Gastroesophageal sphincter (tissue), 3 donors: ENCODE measurements around the gene LDHAL6B.

Experiments used
- EP300 ChIP-seq: sonication (generic); formaldehyde crosslinking; IDR thresholded peaks from one replicate; pipeline ENCODE4 v1.6.1; 2017; ENCODE audit warnings: antibody characterized with exemption, mild to moderate bottlenecking
- POLR2A ChIP-seq, 2 donors: fragments of 450-650 bp; IDR thresholded peaks; one replicate each; pipeline ENCODE4 v1.6.1; 2017; ENCODE audit warnings: antibody characterized with exemption in 2 of 2, mild to moderate bottlenecking in 2 of 2, moderate library complexity in 1 of 2
- TF ChIP-seq, protein P1 (sequence below), 4 experiments: fragments of 200-600 bp in 2 of 4; fragments of 450-650 bp in 2 of 4; sonication (generic) in 1 of 4; IDR thresholded peaks; one replicate each; pipeline ENCODE4 v1.5.1; 2017 to 2019; ENCODE audit warnings: antibody characterized with exemption in 4 of 4, mild to moderate bottlenecking in 2 of 4, moderate library complexity in 2 of 4

DNA sequence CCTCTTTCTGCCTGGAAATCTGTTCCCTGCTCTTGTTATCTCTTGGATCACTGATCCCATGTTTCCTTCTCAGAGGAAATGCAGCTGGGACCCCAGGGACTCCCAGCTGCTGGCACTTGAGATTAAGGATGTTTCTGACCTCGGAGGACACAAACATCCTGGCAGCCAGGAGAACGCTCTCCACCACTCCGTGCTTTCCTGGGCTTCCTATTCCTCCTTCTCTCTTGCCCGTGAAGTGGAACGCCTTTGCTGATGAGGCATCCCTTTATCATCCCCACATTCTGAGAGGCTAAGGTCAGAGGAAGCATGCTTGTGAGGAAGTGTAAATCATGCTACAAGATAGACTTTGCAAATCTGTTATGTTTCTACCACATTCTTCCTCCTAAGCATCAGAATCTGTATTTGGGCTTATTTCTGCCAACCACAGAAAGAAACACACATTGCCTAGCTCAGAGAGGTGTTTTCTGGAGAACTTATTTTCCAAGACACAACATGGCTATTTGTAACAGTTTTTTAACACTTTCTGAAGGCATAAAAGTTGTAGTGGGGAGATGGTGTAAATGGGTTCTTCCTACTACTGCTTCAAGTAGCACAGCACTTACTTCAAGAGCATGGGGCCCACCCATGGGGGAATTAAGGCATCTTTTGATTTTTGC, 25.6 kb upstream of the LDHAL6B start:
- TF ChIP-seq, protein P1, sequence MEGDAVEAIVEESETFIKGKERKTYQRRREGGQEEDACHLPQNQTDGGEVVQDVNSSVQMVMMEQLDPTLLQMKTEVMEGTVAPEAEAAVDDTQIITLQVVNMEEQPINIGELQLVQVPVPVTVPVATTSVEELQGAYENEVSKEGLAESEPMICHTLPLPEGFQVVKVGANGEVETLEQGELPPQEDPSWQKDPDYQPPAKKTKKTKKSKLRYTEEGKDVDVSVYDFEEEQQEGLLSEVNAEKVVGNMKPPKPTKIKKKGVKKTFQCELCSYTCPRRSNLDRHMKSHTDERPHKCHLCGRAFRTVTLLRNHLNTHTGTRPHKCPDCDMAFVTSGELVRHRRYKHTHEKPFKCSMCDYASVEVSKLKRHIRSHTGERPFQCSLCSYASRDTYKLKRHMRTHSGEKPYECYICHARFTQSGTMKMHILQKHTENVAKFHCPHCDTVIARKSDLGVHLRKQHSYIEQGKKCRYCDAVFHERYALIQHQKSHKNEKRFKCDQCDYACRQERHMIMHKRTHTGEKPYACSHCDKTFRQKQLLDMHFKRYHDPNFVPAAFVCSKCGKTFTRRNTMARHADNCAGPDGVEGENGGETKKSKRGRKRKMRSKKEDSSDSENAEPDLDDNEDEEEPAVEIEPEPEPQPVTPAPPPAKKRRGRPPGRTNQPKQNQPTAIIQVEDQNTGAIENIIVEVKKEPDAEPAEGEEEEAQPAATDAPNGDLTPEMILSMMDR (IDR thresholded peaks at IDR 0.05) = no peak
- TF ChIP-seq POLR2A (IDR thresholded peaks at IDR 0.05) (no peak), EP300 (no peak)
